HG03342 (cell line): ENCODE results near the gene LIPI.
A peak's percentile ranks its signal among the peaks of the same experiment; 100 is the strongest.
"Not testable (repeated sequence)": the region's sequence is repeated elsewhere in the genome, so short reads cannot be mapped to it uniquely, and the experiment has no call there.

Source experiments
- ATAC-seq: cut with Tn5 transposase; IDR thresholded peaks from one replicate; pipeline ENCODE4 v1.9.1; 2021; ENCODE audit warnings: mild to moderate bottlenecking, moderate library complexity; ENCODE audit not compliant: unreplicated experiment

Gene LIPI

DNA sequence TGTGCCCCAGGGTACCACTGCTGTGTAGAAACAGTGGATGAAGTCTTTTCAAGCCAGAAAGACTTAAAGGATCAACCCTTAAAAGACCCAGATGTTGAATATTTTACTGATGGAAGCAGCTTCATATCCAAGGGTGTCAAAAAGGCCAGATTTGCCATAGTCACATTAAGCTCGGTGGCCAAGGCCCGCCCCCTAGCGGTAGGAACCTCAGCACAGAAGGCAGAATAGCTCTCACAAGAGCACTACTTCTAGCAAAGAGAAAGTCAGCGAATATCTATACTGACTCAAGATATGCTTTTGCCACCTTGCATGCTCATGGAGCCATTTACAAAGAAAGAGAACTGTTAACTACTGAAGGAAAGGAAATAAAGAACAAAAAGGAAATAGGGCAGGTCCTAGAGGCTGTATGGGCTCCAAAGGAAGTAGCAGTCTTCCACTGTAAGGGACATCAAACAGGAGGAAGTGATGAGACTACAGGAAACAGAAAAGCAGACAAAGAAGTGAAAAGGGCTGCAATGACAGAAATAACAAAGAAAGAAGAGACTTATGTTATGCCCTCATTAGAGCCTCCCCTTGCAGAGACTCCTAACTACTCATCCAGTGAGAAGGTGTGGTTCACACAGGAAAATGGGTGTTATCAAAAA lies 90.5 kb downstream of the LIPI start:
- peak; percentile 38 for ATAC-seq

DNA sequence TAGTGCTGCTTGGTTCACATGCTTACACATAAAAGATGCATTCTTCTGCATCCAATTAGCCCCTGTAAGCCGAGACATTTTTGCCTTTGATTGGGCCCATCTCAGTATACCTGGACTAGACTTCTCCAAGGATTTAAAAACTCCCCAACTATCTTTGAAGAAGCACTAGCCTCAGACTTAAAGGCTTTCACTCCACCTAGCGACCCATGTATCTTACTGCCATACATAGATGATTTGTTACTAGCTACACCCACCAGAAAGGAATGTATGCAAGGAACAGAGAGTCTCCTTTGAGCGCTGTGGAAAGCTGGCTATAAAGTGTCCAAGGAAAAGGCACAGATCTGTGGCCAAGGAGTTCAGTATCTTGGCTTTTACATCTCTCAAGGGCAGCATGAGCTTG lies 91.7 kb downstream of the LIPI start:
- ATAC-seq, result no peak

- peak; percentile 84 for ATAC-seq
Observed at GRCh38 chr21:14116080-14116481, 94.7 kb downstream of the LIPI start.

- peak; percentile 7 for ATAC-seq
Observed at GRCh38 chr21:14115646-14116045, 95.1 kb downstream of the LIPI start.

- no peak for ATAC-seq
Observed at GRCh38 chr21:14114251-14114650, 96.5 kb downstream of the LIPI start.

DNA sequence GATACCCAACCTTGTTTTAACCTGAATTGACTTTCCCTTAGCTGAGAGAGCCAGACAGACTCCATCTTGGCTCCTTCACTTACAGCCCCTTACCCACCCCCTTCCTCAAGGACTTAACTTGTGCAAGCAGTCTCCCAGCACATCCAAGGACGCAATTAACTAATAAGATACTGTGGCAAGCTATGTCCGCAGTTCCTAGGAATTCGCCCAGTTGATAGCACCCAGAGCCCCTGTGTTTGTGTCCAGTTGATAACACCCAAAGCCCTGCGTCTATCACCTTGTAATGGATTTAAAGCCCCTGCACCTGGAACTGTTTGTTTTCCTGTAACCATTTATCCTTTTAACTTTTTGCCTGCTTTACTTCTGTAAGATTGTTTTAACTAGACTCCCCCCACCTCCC lies 106.2 kb downstream of the LIPI start:
- ATAC-seq, result not testable (repeated sequence)

GRCh38 chr21:14099570-14099969 lies 111.2 kb downstream of the LIPI start:
- ATAC-seq, result no peak

- ATAC-seq, result no peak
Observed at GRCh38 chr21:14097881-14098499, 112.8 kb downstream of the LIPI start.

GRCh38 chr21:14096577-14096976 lies 114.2 kb downstream of the LIPI start:
- ATAC-seq, result no peak

DNA sequence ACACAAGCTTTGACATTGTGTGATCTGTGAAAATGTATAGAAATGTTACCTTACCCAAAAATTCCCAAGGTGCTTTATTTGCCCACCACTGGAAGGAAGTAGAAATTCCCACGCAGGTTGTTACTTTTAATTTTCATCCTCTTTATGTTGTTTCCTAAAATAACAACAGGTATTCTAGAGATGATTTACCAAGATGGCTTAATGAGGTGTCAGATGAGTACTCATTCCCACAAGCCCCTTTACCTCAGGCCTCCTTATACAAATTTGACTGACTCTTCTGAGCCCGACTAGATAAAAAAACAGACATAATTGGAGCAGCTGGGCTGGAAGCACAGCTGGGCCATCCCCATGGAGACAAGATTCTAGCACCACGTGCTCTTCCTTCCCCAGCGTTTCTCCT lies 114.6 kb downstream of the LIPI start:
- no peak for ATAC-seq

DNA sequence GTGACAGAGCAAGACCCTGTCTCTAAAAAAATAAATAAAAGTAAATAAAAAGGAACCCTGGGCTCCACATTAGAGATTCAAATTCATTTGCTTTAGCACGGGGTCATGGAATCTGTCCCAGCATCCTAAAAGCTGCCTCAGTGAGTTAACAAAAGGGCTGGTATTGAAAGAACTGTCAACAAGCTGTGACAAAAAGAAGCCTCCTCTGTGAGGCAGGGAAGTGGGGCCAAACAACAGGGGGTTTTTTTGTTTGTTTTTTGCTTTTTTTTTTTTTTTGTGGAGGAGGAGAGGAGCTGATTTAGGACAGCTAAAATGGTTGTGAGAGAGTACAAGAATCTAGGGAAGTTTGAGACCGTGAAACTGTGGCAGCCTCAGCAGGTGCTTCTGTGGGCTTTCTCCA lies 115.7 kb downstream of the LIPI start:
- ATAC-seq, result no peak

GRCh38 chr21:14092834-14093560 lies 117.8 kb downstream of the LIPI start:
- no peak for ATAC-seq

GRCh38 chr21:14090184-14090583 lies 120.6 kb downstream of the LIPI start:
- not testable (repeated sequence) for ATAC-seq

GRCh38 chr21:14088391-14088790 lies 122.4 kb downstream of the LIPI start:
- ATAC-seq, result no peak

DNA sequence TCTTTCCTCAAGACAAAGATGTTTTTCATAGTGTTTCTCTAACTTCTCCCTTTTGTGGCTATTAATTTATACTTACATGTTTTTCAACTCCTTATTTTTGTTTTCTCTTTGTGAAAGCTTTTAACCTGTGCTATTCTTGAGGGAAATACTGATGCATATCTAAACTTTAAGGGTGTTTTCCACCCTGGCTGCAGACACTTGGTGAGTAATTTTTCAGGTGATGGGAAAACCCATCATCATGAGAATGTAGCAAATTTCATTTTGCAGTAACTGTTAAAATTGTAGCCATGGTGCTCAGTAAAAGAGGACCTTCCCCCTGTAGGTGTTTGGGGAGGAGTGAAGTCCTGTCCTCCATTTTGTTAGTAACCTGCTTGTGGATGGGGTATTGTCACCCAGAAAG lies 124.2 kb downstream of the LIPI start:
- ATAC-seq, result peak; percentile 55

DNA sequence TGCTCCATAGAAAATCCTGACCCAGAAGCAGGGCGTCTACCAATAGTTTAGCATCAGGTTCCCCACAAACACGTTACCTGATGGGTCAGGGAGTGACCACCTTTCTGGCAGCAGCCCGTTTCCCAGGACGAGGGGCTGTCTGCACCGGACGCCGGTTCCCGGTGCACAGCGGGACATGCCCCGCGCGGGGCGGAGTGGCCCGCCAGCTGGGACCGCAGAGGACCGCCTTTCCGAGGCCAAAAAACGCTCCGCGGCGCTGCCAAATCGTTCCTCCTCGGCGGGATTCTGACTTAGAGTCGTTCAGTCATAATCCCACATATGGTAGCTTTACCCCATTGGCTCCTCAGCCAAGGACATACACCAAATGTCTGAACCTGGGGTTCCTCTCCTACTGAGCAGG lies 126.1 kb downstream of the LIPI start:
- ATAC-seq, result no peak

DNA sequence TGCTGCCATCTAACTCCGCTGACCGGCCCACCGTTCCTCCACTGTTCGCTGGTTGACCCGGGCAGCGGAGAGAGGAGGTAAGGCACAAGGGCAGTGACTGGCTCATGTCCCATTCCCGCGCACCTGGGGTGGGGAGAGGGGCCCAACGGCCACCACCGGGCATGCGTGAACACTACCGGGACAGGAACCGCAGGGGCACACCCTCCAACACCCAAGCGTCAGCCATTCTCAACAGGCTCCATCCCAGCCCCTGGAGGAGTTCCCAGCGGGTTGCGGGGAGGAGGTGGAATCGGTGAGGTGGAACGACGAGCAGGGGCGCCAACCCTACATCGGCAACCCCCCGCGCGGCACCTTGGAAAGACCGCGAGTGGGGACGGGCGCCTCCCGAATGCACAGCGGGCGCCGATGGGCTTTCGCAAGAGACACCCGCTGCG lies 126.7 kb downstream of the LIPI start:
- no peak for ATAC-seq

- no peak for ATAC-seq
Observed at GRCh38 chr21:14080764-14081096, 130.0 kb downstream of the LIPI start.

DNA sequence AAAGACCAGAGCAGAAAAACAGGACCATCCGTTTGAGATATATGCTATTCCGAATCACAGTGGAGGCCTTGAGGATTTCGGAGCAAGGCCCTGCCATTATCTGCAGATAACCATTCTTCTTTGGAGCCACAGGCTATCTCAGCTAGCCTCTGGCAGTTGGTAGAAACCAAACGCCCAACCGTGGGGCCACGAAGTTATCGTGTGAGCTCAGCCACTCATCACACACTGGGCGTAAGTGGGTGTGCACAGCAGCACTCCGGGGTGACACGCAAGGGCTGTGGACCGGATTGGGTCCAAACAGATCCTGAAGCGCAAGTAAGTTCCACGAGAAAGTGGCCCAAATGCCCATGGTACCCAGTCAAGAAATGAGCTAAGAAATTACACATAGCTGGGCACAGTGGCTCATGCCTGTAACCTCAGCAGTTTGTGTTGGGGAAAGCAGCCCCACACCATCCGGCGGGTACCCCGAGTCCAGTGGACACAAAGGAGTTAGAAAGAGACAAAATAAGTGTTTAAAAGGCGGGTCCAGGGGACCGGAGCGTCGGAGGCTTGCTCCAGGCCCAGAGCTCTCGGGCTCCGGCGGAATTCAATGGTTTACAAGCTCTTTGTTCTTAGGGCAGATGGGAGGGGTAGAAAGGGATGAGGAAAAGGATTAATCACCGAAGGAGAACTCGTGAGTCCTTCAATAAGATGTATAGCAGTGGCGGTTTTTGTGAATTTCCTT lies 130.6 kb downstream of the LIPI start:
- ATAC-seq, result no peak

DNA sequence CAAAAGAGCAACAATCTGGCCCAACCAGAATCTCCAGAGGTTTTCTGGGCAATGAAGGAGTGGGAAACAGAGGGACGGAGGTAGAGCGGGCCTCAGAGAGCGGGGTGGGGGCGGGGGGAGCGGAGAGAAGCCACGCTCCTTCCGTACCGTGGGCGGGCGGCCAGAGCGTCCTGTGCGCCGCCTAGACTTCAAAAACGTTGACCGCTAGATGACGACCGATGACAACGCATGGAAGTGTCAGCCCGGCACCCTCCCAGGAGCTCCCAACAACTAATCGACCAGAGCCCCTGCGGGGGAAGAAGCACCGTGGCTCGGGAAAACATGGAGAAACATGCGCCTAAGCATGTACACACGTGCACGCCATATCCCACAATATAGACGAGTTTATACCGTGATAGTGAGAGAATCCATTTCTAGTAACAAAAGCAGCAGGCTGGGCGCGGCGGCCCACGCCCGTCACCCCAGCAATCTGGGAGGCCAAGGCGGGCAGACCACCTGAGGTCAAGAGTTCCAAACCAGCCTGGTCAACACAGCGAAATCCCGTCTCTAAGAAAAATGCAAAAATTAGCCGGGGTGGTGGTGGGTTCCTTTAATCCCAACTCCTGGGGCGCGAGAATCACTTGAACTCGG lies 131.9 kb downstream of the LIPI start:
- ATAC-seq, result no peak

GRCh38 chr21:14076143-14076806 lies 134.5 kb downstream of the LIPI start:
- no peak for ATAC-seq
